Measurements from ENCODE around the gene BEST2. TPM values are rescaled to one million over a fixed set of nuclear protein-coding genes. Genes with fewer than 3 reads are reported as not detected.

BEST2 gene
- total RNA-seq, 1 experiment from 2014 or later, result 0.27 TPM

DNA sequence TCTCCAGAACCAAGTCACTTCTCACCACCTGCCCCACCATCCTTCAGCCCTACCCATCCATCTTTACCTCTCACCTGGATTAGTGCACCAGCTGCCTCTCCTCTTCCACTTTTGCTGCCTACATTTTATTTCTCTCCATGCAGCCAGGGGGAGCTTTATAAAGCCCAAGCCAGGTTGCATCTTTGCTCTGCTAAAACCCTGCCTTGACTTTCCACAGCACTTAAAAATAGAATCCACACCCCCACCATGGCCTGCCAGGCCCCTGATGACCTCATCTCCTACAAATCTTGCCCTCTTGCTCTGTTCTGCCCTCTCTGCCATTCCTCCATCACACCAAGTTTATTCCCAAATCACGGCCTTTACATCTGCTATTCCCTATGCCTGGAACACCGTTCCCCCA lies 22.0 kb downstream of the BEST2 start:
- POLR2A ChIA-PET, result interaction anchor here (0.6 to 1.0 kb wide), 2 partner anchors 18 to 194 kb away, joined by 3 read pairs; partner anchors contain the start of gene JUNB
- DNase-seq, result no peak
- H3K36me3 ChIP-seq (ENCODE audit: control insufficient read depth, insufficient read depth, low read length), result no peaks in the 10 kb centered on the region; the same call in 1 of the 2 replicates
- no peak overlapping the region for H3K4me3 Mint-ChIP-seq (ENCODE audit: unreplicated experiment)
- CTCF ChIA-PET, result interaction anchor here (0.6 to 1.2 kb wide), 5 partner anchors 13 to 611 kb away, joined by 3 to 5 read pairs (median 3); partner anchors contain the start of gene ZNF136
- H3K9me3 Mint-ChIP-seq (ENCODE audit: unreplicated experiment), result no peaks in the 10 kb centered on the region
- no peak overlapping the region for H3K4me3 ChIP-seq (ENCODE audit: low read depth, low read length)
- H3K27me3 ChIP-seq (replicated peaks; ENCODE audit: control insufficient read depth, insufficient read depth, low read length), result no peaks in the 10 kb centered on the region
- H3K4me1 Mint-ChIP-seq (ENCODE audit: low read depth, unreplicated experiment), result peaks cover 13% of the 10 kb centered on the region
- H3K4me1 ChIP-seq, result peaks cover 7% of the 10 kb centered on the region
- peaks cover 33% of the 10 kb centered on the region for H3K36me3 Mint-ChIP-seq (ENCODE audit: insufficient read depth, unreplicated experiment)
- TF ChIP-seq CTCF (IDR thresholded peaks at IDR 0.05; ENCODE audit: insufficient read depth in 1 of 2, low read depth in 1 of 2, low read length in 1 of 2, severe bottlenecking in 1 of 2, unreplicated experiment in 1 of 2), result no peak
- H3K27me3 Mint-ChIP-seq (ENCODE audit: insufficient read depth, unreplicated experiment), result no peaks in the 10 kb centered on the region
- intact Hi-C loops (cut with micrococcal nuclease; ENCODE audit: unreplicated experiment), result no loop called here
- H3K27ac Mint-ChIP-seq (ENCODE audit: unreplicated experiment), result no peak overlapping the region
- no TSS peak for BruUV-seq (replicated peaks)
- H3K9me3 ChIP-seq, result no peaks in the 10 kb centered on the region

DNA sequence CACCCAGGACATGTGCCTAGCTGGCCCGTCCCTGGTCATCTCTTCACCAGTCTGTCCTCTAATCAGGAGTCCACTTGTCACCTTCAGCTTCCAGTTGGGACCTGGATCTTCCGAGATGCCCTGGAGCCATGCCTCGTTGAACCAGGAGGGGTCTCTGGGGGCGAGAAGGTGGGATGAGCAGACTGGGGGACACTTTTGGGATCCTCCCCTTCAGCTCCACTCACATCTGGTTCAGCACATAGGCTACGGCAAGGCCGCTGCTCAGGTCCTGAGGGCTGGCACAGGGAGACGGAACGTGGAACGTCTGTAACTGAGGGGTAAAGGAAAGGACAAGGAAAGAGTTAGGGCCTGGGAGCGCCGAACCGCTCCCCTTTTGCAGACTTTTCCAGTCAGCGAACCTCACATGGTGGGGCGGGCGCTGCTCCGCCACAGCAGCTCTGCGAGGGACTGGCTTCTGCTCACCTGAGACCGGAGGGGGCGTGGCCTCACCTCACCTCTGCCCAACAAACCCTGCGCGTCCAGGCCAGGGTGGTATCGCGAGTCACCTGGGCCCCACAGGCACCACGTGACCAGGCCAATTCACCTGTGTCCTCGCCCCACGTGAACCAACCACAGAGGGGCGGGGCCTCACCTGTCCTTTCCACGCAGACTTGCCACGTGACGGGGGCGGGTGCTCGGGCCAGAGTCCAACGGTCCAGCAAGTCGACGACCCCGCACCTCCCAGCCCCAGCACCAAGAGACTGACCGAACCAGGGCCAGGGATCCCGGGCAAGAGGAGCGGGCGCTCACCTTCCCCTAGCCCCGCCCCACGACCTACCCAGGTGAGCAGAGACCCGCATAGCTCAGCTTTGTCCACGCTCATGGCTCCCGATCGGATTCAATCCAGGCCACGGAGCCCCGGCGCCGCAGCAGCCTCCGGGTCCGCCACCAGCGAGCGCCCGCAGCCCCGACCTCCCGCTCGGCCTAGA lies 23.3 kb downstream of the BEST2 start, which contains the start of gene HOOK2:
Gene HOOK2 (minus strand): TSS at position 965 of the 968 bp plus-strand sequence. CDS start 103 bp downstream, at position 862.
- H3K4me1 ChIP-seq, result peaks cover 14% of the 10 kb centered on the region

More for the DNA sequence above, 23.3 kb downstream of the BEST2 start, which contains the start of gene HOOK2:
- Mint-ChIP-seq H3K36me3 (ENCODE audit: insufficient read depth, unreplicated experiment) (peaks cover 33% of the 10 kb centered on the region), H3K4me1 (ENCODE audit: low read depth, unreplicated experiment) (peaks cover 19% of the 10 kb centered on the region), H3K9me3 (ENCODE audit: unreplicated experiment) (no peaks in the 10 kb centered on the region), H3K27ac (ENCODE audit: unreplicated experiment) (peak within 1 kb of the TSS; percentile 91), H3K4me3 (ENCODE audit: unreplicated experiment) (peak within 1 kb of the TSS; percentile 78), H3K27me3 (ENCODE audit: insufficient read depth, unreplicated experiment) (no peaks in the 10 kb centered on the region)
- ChIA-PET CTCF (interaction anchor here (0.8 to 1.4 kb wide), 6 partner anchors 12 to 190 kb away, joined by 3 to 8 read pairs (median 4); no protein-coding TSS in a partner anchor), POLR2A (interaction anchor here (0.5 to 1.4 kb wide), 4 partner anchors 14 to 53 kb away, joined by 3 to 12 read pairs (median 4); partner anchors contain the start of gene JUNB)
- intact Hi-C loops (cut with micrococcal nuclease; ENCODE audit: unreplicated experiment), result loop anchor here (1.0 to 5.0 kb wide), 2 partner anchors 41 to 53 kb away; partner anchors contain the start of genes TNPO2 and TRIR
- Histone ChIP-seq H3K27me3 (replicated peaks; ENCODE audit: control insufficient read depth, insufficient read depth, low read length) (no peaks in the 10 kb centered on the region), H3K36me3 (ENCODE audit: control insufficient read depth, insufficient read depth, low read length) (no peaks in the 10 kb centered on the region; the same call in 1 of the 2 replicates), H3K9me3 (no peaks in the 10 kb centered on the region), H3K4me3 (ENCODE audit: low read depth, low read length) (peak within 1 kb of the TSS; percentile 54)
- DNase-seq, result peak; percentile 97 to 99
- no TSS peak for BruUV-seq (replicated peaks)
- no peak for TF ChIP-seq CTCF (IDR thresholded peaks at IDR 0.05; ENCODE audit: insufficient read depth in 1 of 2, low read depth in 1 of 2, low read length in 1 of 2, severe bottlenecking in 1 of 2, unreplicated experiment in 1 of 2)

Data from Caco-2 (cell line).